ENCODE results near the gene SHKBP1. TPM values are rescaled to one million over a fixed set of nuclear protein-coding genes. Genes with fewer than 3 reads are reported as not detected.

SHKBP1 gene
- total RNA-seq, 4 donors from 2014 or later = 29.0 to 48.4 (median 34.8) TPM

GRCh38 chr19:40597329-40597838 is 20.7 kb downstream of the SHKBP1 start:
- TF ChIP-seq CTCF (IDR thresholded peaks at IDR 0.05; ENCODE audit: low read depth) = no peak

DNA sequence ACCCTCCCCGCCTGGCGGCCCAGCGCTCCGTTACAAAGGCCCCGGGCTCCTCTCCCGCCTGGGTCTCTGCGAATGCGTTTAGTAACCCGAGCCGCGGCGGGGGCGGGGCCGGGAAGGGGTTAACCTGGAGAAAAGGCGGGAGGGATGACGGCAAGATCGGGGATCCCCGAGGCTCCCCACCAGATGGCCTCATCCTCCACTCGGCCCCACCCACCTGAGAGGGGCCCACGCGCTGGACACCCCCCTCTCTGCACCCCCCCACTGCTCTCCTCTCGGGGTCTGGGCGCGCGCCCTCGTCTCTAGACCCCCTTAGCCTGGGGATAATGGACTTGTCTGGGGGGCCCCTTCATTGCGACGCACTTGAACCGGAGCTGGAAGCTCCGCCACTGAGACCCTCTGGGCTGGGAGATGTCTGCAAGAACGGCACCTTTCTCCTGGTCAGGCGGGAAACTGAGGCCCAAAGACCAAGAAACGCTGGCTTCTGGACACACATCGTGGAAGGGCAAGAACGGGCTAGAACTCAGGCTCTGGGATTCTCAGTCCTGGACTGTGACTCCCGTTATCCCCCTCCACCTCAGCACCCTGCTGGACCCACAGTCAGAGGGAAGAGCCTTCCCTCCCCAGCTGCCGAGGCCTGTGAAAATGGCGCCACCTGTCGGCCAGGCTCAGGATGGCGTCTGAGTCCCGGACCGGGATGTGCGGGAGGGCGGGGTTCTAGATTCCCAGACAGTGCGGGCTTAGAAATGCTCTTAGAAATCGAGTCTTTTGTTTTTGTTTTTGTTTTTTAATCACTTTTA is 21.6 kb downstream of the SHKBP1 start:
- no peak for TF ChIP-seq CTCF (IDR thresholded peaks at IDR 0.05; ENCODE audit: low read depth)

DNA sequence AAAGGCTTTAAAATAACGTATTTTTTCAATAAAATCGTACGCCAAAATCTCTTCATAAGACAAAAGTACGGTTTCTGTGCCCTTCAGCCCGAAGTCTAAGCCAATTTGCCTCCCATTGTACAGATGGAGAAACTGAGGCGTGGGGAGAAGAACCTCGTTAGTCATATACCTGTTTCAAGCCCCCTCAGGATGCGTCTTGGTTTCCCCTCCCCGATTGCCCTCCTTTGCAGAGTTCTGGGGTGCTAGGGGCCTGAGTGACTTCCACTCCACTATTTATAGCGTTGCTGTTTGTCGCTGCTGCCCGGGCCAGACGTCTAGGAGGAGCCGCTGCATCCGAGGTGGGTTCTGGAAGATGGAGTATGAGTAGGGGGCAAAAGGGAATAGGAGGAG is 22.2 kb downstream of the SHKBP1 start:
- TF ChIP-seq CTCF (IDR thresholded peaks at IDR 0.05; ENCODE audit: low read depth) = no peak

- TF ChIP-seq CTCF (IDR thresholded peaks at IDR 0.05; ENCODE audit: low read depth) = no peak
Observed at GRCh38 chr19:40599331-40599901, 22.7 kb downstream of the SHKBP1 start.

DNA sequence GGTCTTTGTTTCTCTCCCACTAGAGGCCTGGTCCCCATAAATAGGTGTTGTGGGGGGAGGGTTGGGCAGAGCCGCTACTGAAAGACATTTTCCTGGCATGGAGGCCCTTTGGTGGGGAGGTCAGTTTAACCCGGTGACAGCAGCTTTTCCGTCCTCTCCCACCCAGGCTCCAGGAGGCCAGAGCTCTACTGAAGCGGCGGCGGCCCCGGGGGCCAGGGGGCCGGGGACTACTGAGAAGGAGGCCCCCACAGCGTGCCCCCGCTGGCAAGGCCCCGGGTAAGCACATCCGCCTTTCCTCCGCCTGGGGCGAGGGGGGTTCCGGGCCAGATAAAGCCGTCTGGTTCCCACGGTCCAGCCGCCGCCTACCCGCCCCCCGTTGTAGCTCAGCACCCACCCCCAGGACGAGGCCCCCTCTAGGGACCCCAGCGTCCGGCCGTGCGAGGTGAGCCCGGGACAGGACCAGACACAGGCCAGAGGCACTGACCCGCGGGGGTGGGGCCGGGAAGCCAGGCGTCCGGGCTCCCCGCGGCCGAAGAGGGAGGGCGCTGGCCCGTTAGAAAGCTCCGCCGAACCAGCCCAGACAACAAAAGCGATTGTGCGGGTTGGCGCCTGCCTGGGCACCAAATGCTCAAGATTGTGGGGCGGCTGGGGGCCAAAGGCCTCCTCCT is 23.4 kb downstream of the SHKBP1 start:
- no peak for TF ChIP-seq CTCF (IDR thresholded peaks at IDR 0.05; ENCODE audit: low read depth)

GRCh38 chr19:40600570-40601133 is 24.0 kb downstream of the SHKBP1 start:
- TF ChIP-seq CTCF (IDR thresholded peaks at IDR 0.05; ENCODE audit: low read depth) = no peak
